Measurements from ENCODE around the gene ZBTB42.

DNA sequence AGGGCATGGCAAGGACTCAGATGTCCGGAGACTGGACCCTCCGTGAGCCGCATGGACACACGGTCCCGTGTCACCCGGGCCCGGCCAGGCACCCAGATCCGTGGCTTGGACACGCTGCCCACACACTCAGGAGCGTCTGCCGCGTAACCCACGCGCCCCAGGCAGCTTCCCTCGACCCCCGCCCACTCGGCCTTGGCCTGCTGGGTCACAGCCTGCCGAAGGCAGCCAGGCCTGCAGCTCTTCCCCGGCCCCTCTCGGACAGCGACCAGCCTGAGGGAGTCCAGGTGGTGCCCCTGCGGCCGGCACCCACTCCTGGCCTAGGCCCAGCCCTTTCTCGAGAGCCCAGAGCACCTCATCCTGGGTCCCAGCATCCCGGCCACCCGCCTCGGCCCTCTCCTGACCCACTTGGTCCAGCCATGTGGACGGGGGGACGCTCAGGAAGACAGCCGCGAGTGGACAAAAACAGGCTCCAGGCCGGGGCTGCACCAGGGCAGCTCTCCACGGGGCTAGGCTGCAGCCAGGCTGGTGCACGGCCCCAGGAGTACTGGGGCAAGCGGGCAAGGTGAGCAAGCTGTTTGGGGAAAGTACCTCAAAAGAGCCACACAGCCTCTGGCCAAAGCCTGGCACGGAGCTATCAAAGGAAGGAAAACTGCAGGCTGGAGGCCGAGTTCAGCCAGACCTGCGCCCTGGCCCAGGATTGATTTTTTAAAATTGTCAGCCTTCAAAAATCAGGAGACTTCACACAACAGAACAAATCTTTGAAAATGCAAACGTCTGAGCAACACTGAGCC is 11.8 kb upstream of the ZBTB42 start:
- TF ChIP-seq CTCF (conservative IDR thresholded peaks at IDR 0.05) (no peak), EZH2 (IDR thresholded peaks at IDR 0.05; ENCODE audit: low read depth) (no peak)

All from PC-9 (cell line).